Erythroblast (primary cell): ENCODE measurements around the gene DYNC1I1.

Experiments used
- GATA1 ChIP-seq: IDR thresholded peaks from 2 replicates; pipeline ENCODE4 v1.6.1; 2011; ENCODE audit warnings: low read depth, mild to moderate bottlenecking, control low read depth, low read length, moderate library complexity
- POLR2A ChIP-seq: IDR thresholded peaks from 2 replicates; pipeline ENCODE4 v1.6.1; 2011; ENCODE audit warnings: mild to moderate bottlenecking, low read length

- TF ChIP-seq POLR2A (no peak), GATA1 (no peak)
These were observed 110.9 kb downstream of the DYNC1I1 start for GRCh38 chr7:95883217-95883616.
